Measurements from ENCODE around the gene PPFIBP2.

DNA sequence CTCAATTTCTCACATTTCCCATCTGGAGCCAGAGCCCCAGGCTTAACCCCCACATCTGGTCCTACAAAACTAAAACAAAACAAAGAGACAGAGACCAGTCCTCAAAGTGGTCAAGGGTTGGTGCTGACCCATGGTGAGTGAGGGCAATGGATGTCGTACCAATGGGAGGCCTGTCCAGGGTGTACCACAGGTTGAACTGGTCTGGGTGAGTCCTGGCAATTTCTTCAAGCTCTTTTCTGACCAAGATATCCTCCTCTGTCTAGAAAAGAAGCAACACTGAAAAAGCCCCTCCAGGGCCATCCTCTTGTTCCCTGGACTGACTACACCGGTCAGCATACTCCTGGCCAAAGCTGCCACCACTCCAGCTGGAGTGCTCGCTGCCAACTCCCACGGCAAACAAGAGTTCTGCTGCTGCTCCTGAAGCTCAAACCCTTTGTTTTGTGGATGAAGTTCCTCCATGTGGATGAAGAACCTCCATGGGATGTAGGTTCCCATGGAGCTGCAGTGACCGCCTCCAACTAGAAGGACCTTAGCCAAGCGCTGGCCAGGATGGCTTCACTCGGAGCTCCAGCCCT is 152.6 kb downstream of the PPFIBP2 start:
- no peak for TF ChIP-seq POLR2AphosphoS5 (IDR thresholded peaks at IDR 0.05)
- TF ChIP-seq, protein P1, sequence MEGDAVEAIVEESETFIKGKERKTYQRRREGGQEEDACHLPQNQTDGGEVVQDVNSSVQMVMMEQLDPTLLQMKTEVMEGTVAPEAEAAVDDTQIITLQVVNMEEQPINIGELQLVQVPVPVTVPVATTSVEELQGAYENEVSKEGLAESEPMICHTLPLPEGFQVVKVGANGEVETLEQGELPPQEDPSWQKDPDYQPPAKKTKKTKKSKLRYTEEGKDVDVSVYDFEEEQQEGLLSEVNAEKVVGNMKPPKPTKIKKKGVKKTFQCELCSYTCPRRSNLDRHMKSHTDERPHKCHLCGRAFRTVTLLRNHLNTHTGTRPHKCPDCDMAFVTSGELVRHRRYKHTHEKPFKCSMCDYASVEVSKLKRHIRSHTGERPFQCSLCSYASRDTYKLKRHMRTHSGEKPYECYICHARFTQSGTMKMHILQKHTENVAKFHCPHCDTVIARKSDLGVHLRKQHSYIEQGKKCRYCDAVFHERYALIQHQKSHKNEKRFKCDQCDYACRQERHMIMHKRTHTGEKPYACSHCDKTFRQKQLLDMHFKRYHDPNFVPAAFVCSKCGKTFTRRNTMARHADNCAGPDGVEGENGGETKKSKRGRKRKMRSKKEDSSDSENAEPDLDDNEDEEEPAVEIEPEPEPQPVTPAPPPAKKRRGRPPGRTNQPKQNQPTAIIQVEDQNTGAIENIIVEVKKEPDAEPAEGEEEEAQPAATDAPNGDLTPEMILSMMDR (IDR thresholded peaks at IDR 0.05) = no peak
- TF ChIP-seq POLR2A (IDR thresholded peaks at IDR 0.05) = no peak

Data from breast epithelium (tissue), 3 donors.